Amygdala (tissue), 56 donors: Measurements from ENCODE around the gene CUX1.
"Not testable (repeated sequence)": the region's sequence is repeated elsewhere in the genome, so short reads cannot be mapped to it uniquely, and the experiment has no call there.

Source experiments
- DNase-seq, 56 donors: peaks; one replicate each; lab custom pipeline; 2025; lab: John Stamatoyannopoulos, UW

CUX1 gene

GRCh38 chr7:102303669-102304422, 486.4 kb downstream of the CUX1 start:
- no peak for DNase-seq

GRCh38 chr7:102304668-102305067, 487.2 kb downstream of the CUX1 start:
- no peak for DNase-seq

GRCh38 chr7:102305414-102306268, 488.2 kb downstream of the CUX1 start:
- DNase-seq, result no peak

- DNase-seq, result peak in 31 of 56 donors; percentile 5 to 62 (median 33)
Observed at GRCh38 chr7:102306916-102307677, 489.7 kb downstream of the CUX1 start.

GRCh38 chr7:102310414-102310815, 493.0 kb downstream of the CUX1 start:
- peak in 29 of 56 donors; percentile 3 to 61 (median 30) for DNase-seq

GRCh38 chr7:102312317-102312716, 494.9 kb downstream of the CUX1 start:
- DNase-seq, result no peak

GRCh38 chr7:102313997-102314780, 496.8 kb downstream of the CUX1 start:
- DNase-seq, result no peak

- DNase-seq, result no peak
Observed at GRCh38 chr7:102317231-102318059, 500.0 kb downstream of the CUX1 start.

- no peak for DNase-seq
Observed at GRCh38 chr7:102318482-102318971, 501.1 kb downstream of the CUX1 start.

GRCh38 chr7:102319671-102320070, 502.2 kb downstream of the CUX1 start:
- no peak for DNase-seq

- no peak for DNase-seq
Observed at GRCh38 chr7:102320181-102320580, 502.8 kb downstream of the CUX1 start.

GRCh38 chr7:102320601-102321350, 503.4 kb downstream of the CUX1 start:
- no peak for DNase-seq

GRCh38 chr7:102321351-102322201, 504.1 kb downstream of the CUX1 start:
- no peak for DNase-seq

- no peak for DNase-seq
Observed at GRCh38 chr7:102322202-102322715, 504.8 kb downstream of the CUX1 start.

- DNase-seq, result no peak
Observed at GRCh38 chr7:102323914-102324195, 506.4 kb downstream of the CUX1 start.

- DNase-seq, result not testable (repeated sequence)
Observed at GRCh38 chr7:102325106-102325505, 507.7 kb downstream of the CUX1 start.

- no peak for DNase-seq
Observed at GRCh38 chr7:102326157-102326889, 508.9 kb downstream of the CUX1 start.
